H1 (cell line): Measurements from ENCODE around the gene POU2F1.

Experiments used
- BACH1 ChIP-seq: IDR thresholded peaks from 2 replicates; pipeline ENCODE4 v1.6.1; 2012; ENCODE audit warnings: low read length, improper control_type of control experiment
- CREB1 ChIP-seq: IDR thresholded peaks from 2 replicates; pipeline ENCODE4 v1.6.1; 2012; ENCODE audit warnings: inconsistent platforms
- CTCF ChIP-seq, 3 experiments: IDR thresholded peaks; 1 replicate in 2 of 3; 2 replicates in 1 of 3; pipeline versions ENCODE4 v1.5.1 to v1.6.1; 2011; ENCODE audit warnings: low read length in 3 of 3, mild to moderate bottlenecking in 3 of 3, inconsistent platforms in 2 of 3, low read depth in 1 of 3, moderate library complexity in 1 of 3; ENCODE audit not compliant: insufficient read depth in 1 of 3; ENCODE audit errors: control extremely low read depth in 1 of 3
- E2F6 ChIP-seq: IDR thresholded peaks from 2 replicates; pipeline ENCODE4 v1.6.1; 2012; ENCODE audit warnings: inconsistent platforms
- JUND ChIP-seq: IDR thresholded peaks from 2 replicates; pipeline ENCODE4 v1.6.1; 2011; ENCODE audit warnings: mild to moderate bottlenecking, improper control_type of control experiment, low read length
- MAFK ChIP-seq: IDR thresholded peaks from 2 replicates; pipeline ENCODE4 v1.6.1; 2012; ENCODE audit warnings: low read depth, mild to moderate bottlenecking, improper control_type of control experiment, low read length
- POLR2A ChIP-seq, 2 experiments: IDR thresholded peaks; 1 replicate in 1 of 2; 2 replicates in 1 of 2; pipeline ENCODE4 v1.6.1; 2011; ENCODE audit warnings: low read depth in 2 of 2, low read length in 2 of 2, mild to moderate bottlenecking in 2 of 2; ENCODE audit errors: control extremely low read depth in 1 of 2
- POLR2AphosphoS5 ChIP-seq: IDR thresholded peaks from 2 replicates; pipeline ENCODE4 v1.6.1; 2011; ENCODE audit warnings: low read depth, low read length

- TF ChIP-seq CREB1: no peak
- TF ChIP-seq CTCF (IDR thresholded peaks at IDR 0.05; ENCODE audit: control extremely low read depth in 1 of 3, insufficient read depth in 1 of 3, low read depth in 1 of 3, low read length in 3 of 3): no peak
- TF ChIP-seq BACH1: no peak
- no peak for TF ChIP-seq E2F6
- TF ChIP-seq POLR2AphosphoS5: no peak
- no peak for TF ChIP-seq POLR2A (IDR thresholded peaks at IDR 0.05; ENCODE audit: control extremely low read depth in 1 of 2, low read depth in 2 of 2, low read length in 2 of 2)
- TF ChIP-seq JUND: no peak
- TF ChIP-seq MAFK: no peak
Measured at GRCh38 chr1:167435484-167435883, 214.8 kb downstream of the POU2F1 start.
